Activated T-cell treated with anti-CD3 and anti-CD28 coated beads, Interleukin-2, amount 50 U/mL, for 72 hours (primary cell): Measurements from ENCODE around the gene STAP2. TPM values are rescaled to one million over a fixed set of nuclear protein-coding genes. Genes with fewer than 3 reads are reported as not detected.

Source experiments
- total RNA-seq, 2 donors: library from RNA; stranded (reverse); gene quantifications; one replicate each; pipeline ENCODE4 v1.2.3, GENCODE V29; 2022

Gene STAP2
- total RNA-seq, 2 donors from 2014 or later = 8.3 to 10.0 TPM

Other genes starting within 250 kb of the STAP2 start
- gene MAP2K2, start 214.7 kb downstream of the STAP2 start, total RNA-seq = 100 to 1,000 TPM; 144 to 157 TPM
- under 1 TPM in 1 of 2 donors, not detected in 1; 0.10 TPM for gene CREB3L3, start 185.2 kb downstream of the STAP2 start, total RNA-seq
- gene SIRT6, start 156.3 kb downstream of the STAP2 start, total RNA-seq = 10 to 100 TPM; 44.1 to 45.9 TPM
- gene ANKRD24, start 156.1 kb downstream of the STAP2 start, total RNA-seq = 1 to 10 TPM; 2.8 to 4.1 TPM
- 10 to 100 TPM; 21.8 to 29.9 TPM for gene EBI3, start 109.3 kb downstream of the STAP2 start, total RNA-seq
- gene YJU2, start 91.7 kb downstream of the STAP2 start, total RNA-seq = 10 to 100 TPM; 27.3 to 32.7 TPM
- gene SHD, start 59.6 kb downstream of the STAP2 start, total RNA-seq = not detected
- 10 to 100 TPM; 19.8 to 29.1 TPM for gene TMIGD2, start 36.4 kb downstream of the STAP2 start, total RNA-seq
- 10 to 100 TPM; 17.1 to 22.8 TPM for gene FSD1, start 34.2 kb downstream of the STAP2 start, total RNA-seq
- 10 to 100 TPM in 1 of 2 donors, 1 to 10 TPM in 1; 9.7 to 10.3 TPM for gene MPND, start 4.7 kb upstream of the STAP2 start, total RNA-seq
- gene SH3GL1, start 61.7 kb upstream of the STAP2 start, total RNA-seq = 10 to 100 TPM; 40.6 TPM
- 10 to 100 TPM; 74.0 to 79.7 TPM for gene CHAF1A, start 63.8 kb upstream of the STAP2 start, total RNA-seq
- 10 to 100 TPM; 55.2 to 61.3 TPM for gene UBXN6, start 119.0 kb upstream of the STAP2 start, total RNA-seq
- gene HDGFL2, start 133.5 kb upstream of the STAP2 start, total RNA-seq = 10 to 100 TPM; 48.5 to 58.9 TPM
- under 1 TPM; 0.05 to 0.12 TPM for gene PLIN4, start 179.7 kb upstream of the STAP2 start, total RNA-seq
- gene PLIN5, start 196.4 kb upstream of the STAP2 start, total RNA-seq = under 1 TPM; 0.24 to 0.81 TPM
- gene LRG1, start 201.2 kb upstream of the STAP2 start, total RNA-seq = 1 to 10 TPM in 1 of 2 donors, under 1 TPM in 1; 0.67 to 2.3 TPM
- gene SEMA6B, start 220.9 kb upstream of the STAP2 start, total RNA-seq = under 1 TPM; 0.05 to 0.19 TPM